Measurements from ENCODE around the gene GRIA1.
"Not testable (repeated sequence)": the region's sequence is repeated elsewhere in the genome, so short reads cannot be mapped to it uniquely, and the experiment has no call there.

The GRIA1 gene

GRCh38 chr5:153791339-153791738, 300.9 kb downstream of the GRIA1 start:
- no peak for DNase-seq

- no peak for DNase-seq
Measured at GRCh38 chr5:153792305-153792704, 301.8 kb downstream of the GRIA1 start.

DNA sequence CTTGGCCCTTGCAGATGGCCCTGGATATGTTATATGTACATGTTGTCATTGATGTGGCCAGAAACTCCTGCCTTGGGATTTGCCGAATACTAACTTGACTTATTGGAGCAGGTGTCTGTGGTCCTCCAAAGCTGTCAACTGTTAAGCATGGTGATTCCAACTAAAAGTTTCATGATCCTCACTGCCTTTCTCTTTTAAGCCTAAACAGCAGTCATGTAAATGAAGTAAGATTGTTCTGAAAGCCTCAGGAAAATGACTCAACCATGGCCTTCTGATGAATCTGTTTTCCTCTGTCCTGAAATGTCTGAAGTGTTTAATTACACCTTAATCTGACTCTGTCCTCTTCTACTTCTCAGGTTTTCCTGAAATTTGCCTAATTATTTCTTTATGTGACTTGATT, 303.2 kb downstream of the GRIA1 start:
- no peak for DNase-seq

GRCh38 chr5:153794327-153794726, 303.9 kb downstream of the GRIA1 start:
- no peak for DNase-seq

DNA sequence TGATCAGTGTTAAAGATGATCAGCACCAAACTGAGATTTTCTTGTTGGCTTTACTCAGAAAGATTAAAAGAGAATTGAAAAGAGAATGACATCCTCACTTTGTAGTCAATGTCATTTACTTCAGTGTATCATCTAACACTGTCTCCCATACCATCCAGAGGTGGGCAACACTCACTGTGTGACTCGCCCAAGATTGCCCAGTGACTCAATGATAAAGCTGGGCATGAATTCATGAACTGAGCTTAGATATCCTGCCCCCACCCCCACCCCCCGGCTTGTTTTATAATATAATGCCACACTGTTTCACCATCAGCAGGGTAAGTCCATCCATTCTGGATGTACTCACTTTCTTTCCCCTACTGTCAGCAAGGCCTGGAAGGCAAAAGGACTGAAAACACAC, 306.1 kb downstream of the GRIA1 start:
- no peak for DNase-seq

DNA sequence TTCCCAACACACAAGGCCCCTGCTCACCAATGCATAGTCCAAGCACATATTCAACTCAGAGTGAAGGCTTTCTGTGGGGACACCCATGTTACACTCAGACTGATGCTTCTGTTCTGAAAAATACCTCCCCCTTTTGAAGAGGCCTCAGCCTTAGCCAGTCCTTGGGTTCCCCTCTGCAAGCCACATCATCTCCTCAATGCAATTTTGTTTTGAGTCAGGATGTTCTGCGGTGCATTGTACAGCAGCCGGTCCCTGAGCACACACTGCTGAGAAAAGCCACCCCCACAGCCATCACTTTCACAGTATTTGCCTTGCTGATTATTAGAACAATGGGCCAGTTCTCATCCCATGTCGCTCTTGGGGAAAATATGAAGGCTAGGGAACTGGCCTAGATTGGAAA, 307.0 kb downstream of the GRIA1 start:
- peak; percentile 6 for DNase-seq

DNA sequence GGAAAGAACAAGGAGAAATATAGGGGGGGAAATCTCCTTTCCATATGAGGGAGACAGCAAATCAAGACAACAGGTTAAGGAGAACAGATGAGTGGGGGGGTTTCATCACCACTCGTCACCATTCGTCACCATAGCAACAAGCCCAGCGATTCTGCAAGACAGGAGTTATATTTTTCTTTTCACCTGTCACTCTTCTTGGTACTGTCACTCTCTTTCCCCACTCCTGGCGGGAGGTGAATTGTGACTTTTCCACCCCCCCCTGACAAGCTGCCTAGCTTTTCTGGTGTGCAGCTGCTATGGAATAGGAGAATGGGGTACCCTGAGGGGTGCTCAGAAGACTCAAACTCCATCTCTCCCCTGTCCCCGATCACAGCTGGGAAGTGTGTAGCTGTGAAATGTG, 308.4 kb downstream of the GRIA1 start:
- DNase-seq, result no peak

- DNase-seq, result no peak
Measured at GRCh38 chr5:153799466-153799865, 309.0 kb downstream of the GRIA1 start.

DNA sequence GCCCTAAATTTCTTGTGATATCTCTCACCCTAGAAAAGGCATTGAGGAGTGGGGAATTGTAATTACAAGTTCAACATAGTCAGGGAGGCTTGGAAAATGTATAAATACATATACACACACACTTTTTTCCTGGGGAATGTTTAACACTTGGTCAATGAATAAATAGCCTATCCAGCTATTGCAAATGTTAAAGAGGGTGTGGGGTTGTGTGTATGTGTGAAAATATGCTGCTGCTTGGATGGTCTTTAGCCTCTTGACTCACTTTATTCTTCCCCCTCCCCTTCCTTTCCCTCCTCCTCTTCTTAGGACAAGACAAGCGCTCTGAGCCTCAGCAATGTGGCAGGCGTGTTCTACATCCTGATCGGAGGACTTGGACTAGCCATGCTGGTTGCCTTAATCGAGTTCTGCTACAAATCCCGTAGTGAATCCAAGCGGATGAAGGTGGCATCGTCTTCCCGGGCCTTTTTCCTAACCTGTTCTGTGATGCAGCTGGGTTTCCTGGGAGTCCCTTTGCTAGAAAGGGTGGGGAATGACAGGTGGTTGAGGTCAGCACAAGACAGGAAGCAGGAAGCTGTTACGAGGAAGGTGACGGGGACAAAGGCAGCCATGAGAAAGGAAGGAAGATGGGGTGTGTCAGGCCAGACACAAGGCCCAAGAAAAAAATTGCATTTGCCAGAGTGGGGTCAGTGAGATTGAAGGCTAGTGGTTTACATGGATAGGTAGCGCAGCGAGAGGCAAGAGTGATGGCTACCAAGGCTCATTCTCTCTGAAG, 311.8 kb downstream of the GRIA1 start:
- DNase-seq, result no peak

- peak; percentile 70 for DNase-seq
Measured at GRCh38 chr5:153807801-153808200, 317.3 kb downstream of the GRIA1 start.

DNA sequence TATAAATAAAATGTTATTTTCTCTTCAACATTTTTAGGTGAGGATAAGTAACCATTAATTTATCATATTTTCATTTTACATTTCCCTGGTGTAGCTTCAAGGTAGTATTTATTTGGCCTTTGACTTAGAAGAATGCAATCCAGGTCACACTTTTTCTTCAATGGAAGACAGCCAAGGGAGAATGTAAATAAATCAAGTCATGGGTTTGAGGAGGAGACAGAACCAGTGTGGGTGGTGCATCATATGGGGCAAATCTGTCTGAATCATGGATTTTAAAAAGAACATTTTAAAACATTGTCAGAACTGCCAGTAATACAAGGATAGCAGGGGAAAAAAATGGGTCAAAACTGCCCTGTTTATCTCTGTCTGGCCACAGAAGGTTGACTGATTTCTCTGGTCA, 318.7 kb downstream of the GRIA1 start:
- DNase-seq, result no peak

DNA sequence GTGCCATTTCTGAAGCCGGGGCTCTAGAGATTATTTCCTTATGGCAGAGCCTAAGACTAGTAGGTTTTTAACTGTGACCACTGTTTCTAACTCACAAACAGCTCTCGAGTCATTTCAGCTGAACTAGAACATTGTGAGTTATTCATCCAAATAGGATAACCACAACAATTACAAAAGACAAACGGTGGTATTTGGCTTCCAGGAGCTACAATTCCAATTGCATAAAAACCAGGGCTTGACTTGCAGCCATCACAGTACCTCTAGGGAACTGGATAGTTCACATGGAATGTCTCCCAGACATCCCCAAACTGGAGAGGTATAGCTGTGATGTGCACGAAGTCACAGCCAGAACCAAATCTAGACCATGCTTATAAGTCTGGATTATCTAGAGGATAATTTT, 323.4 kb downstream of the GRIA1 start:
- DNase-seq, result no peak

GRCh38 chr5:153816870-153817269, 326.4 kb downstream of the GRIA1 start:
- DNase-seq, result no peak

- DNase-seq, result no peak
Measured at GRCh38 chr5:153818626-153819025, 328.2 kb downstream of the GRIA1 start.

DNA sequence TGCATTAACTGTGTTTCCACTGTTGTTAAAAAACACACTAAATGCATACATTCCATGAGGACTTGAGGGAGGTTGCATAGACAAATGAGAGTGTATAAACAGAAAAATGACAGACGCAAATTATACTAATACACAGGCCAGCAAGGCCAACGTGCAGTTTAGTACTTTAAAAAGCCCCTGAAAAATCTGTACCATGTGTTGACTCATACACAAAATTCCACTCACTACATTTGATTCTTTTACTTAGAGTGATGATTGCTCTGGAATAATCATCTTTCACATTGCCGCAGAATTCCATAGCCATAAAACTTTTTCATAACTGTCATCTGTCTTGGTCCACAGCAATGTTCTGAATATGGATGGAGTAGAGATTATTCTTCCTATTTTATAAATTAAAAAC, 332.6 kb downstream of the GRIA1 start:
- DNase-seq, result no peak

DNA sequence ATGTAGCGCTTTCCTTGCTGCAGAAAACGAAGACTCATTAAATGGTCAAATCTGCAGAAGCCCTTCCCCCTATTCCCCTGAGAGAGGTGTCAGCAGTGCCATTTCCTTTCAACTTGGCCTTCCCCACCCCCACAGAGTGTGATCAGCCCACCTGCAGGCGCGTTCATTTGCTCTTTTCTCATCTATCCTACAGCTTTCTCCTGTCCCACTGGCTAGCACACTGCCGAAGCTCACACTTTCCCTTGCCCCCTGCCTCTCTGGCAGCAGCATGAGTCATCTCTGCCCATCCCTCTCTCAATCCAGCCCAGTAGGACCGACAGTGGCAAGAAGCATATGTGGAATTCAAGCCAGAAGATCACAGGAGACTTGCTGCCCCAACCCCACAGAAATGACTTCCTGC, 334.4 kb downstream of the GRIA1 start:
- no peak for DNase-seq

- peak; percentile 3 for DNase-seq
Measured at GRCh38 chr5:153827397-153827796, 336.9 kb downstream of the GRIA1 start.

GRCh38 chr5:153829510-153830065, 339.1 kb downstream of the GRIA1 start:
- no peak for DNase-seq

- DNase-seq, result no peak
Measured at GRCh38 chr5:153831973-153832372, 341.5 kb downstream of the GRIA1 start.

DNA sequence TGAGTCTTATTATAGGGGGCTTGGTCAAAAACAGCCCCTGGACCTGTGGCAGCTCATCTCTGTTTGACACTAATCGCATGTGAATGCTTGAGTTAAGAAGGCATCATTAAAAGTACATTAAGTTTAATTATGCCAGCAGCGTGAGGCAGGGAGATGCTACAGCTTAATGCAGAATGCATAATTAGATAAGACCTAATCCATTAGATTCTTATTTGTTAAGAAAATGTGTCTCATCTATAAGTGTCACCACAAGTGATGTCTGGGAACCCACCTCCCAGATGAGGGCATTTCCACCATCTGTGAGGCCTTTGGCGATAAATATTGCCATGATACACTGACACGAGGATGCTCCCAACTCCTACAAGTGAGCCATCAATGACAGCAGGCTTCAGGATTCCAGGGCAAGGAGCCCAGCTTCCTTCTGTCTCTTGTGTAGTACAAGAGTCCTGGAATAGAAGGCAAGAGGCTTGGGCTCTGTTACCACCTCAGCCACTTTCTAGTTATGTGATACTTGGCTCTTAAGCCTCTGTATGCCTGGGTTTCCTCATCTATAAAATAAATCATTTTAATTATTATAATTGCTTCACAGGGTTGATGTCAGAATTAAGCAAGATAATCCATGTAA, 345.5 kb downstream of the GRIA1 start:
- DNase-seq, result peak; percentile 0

DNA sequence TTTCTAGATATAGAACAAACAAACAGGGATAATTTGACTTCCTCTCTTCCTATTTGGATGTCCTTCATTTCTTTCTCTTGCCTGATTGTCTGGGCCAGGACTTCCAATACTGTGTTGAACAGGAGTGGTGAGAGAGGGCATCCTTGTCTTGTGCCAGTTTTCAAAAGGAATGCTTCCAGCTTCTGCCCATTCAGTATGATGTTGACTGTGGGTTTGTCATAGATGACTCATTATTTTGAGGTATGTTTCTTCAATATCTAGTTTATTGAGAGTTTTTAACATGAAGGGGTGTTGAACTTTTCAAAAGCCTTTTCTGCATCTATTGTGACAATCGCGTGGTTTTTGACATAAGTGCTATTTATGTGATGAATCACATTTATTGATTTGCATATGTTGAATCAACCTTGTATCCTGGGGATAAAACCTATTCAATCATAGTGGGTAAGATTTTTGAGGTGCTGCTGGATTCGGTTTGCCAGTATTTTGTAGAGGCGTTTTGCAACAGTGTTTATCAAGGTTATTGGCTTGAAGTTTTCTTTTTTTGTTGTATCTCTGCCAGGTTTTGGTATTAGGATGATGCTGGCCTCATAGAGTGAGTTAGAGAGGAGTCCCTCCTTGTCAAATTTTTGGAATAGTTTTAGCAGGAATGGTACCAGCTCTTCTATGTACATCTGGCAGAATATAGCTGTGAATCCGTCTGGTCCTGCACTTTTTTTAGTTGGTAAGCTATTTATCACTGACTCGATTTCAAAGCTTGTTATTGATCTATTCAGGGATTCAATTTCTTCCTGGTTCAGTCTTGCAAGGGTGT, 359.0 kb downstream of the GRIA1 start:
- DNase-seq, result not testable (repeated sequence)

DNA sequence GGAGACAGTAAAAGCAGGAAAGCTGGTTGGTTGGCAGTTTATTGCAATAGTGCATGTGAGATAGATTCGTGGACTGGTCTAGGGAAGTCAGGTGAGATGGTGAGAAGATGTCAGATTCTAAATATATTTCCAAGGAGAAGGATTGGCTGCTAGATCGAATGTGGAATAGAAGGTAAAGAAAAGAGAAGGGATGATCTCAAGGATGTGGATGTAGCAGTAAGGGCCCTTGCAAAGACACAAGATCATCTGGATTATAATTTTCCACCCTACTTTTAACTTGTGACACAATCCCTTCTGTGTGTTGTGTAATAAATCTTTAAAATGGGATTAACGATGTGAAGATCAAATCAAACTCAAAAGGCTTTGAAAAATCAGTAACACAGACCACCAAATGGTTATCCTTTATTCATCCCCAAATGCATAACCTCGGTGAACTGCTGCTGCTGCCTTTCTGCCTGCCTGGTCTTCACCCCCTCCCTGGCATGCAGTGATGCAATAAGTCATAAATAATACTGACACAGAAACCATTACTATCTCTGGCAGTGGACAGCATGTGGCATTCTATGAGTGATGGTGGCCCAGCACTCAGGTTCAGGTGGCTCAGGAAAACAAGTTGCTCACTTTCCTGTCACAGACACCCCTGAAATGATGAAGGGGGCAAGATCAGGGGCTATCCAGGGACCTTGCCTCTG, 369.9 kb downstream of the GRIA1 start:
- no peak for DNase-seq

DNA sequence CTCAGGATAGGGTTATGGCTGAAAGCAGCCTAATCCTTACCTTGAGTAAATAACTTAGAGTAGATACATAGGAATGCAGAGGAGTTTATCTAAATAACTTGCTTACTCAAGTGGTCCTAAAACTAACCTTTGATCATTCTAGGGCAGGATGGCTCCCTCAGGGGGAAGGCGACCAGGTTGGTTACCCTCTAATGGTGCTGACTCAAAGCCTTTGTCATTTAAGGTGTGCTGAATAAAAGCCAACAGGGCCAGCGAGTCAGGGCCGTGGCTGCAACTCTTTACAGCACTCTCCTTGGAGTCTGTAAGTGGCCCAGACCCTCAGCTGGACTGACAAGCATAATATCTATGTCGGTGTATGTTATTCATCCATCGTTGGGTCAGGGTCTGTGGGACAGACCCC, 372.4 kb downstream of the GRIA1 start:
- not testable (repeated sequence) for DNase-seq

All from NCI-H146 (cell line).